DMS 273 treated with DMSO at 0.1 percent for 48 hours (cell line): ENCODE data around the gene ADI1.

ENCODE experiments used
- DNase-seq: peaks from one replicate; lab custom pipeline; 2025; lab: John Stamatoyannopoulos, UW

ADI1 gene

GRCh38 chr2:3447789-3448317 is 71.5 kb downstream of the ADI1 start:
- no peak for DNase-seq
